ENCODE results near the gene MLKL. TPM values are rescaled to one million over a fixed set of nuclear protein-coding genes. Genes with fewer than 3 reads are reported as not detected.

MLKL gene
- total RNA-seq, 4 donors from 2014 or later = 6.4 to 15.5 (median 10.8) TPM

DNA sequence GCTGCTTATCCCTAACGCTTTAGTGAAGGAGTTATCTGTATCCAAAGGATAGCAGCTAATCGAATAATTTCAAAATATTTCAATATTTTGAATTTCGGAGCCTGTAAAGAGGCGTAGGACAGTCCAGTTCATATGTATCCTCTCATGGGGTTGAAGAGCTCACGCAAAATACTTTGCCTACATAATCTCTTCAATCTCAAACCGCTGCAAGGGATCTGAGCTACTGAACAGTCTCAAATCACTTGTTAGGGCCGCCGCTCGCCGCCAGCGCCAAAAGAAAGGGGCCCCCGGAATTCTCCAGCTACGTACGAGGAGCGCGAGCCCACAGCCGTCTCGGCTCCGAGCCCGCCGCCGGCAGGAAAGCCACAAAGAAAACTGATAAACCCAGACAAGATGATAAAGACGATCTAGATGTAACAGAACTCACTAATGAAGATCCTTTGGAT is 33.4 kb downstream of the MLKL start:
- Histone ChIP-seq H3K4me1 (peaks cover 0 to 24% (median 8%) of the 10 kb centered on the region in 3 donors), H3K36me3 (peaks cover 0 to 34% of the 10 kb centered on the region in 2 donors), H3K27ac (peak overlapping the region in 3 of 4 donors; percentile 67 to 77 (median 71)), H3K4me3 (peak overlapping the region; percentile 81 to 83), H3K27me3 (no peaks in the 10 kb centered on the region), H3K9me3 (no peaks in the 10 kb centered on the region)
- no peak for ATAC-seq
- WGBS, 2 donors (ENCODE audit: low coverage in 1 of 2) = 1 to 5% methylated on average over 9 to 21 of the region's 23 CpGs
- TF ChIP-seq POLR2AphosphoS5 (IDR thresholded peaks at IDR 0.05) (no peak), POLR2A (IDR thresholded peaks at IDR 0.05) (no peak), EP300 (IDR thresholded peaks at IDR 0.05) (no peak), CTCF (IDR thresholded peaks at IDR 0.05) (no peak)

DNA sequence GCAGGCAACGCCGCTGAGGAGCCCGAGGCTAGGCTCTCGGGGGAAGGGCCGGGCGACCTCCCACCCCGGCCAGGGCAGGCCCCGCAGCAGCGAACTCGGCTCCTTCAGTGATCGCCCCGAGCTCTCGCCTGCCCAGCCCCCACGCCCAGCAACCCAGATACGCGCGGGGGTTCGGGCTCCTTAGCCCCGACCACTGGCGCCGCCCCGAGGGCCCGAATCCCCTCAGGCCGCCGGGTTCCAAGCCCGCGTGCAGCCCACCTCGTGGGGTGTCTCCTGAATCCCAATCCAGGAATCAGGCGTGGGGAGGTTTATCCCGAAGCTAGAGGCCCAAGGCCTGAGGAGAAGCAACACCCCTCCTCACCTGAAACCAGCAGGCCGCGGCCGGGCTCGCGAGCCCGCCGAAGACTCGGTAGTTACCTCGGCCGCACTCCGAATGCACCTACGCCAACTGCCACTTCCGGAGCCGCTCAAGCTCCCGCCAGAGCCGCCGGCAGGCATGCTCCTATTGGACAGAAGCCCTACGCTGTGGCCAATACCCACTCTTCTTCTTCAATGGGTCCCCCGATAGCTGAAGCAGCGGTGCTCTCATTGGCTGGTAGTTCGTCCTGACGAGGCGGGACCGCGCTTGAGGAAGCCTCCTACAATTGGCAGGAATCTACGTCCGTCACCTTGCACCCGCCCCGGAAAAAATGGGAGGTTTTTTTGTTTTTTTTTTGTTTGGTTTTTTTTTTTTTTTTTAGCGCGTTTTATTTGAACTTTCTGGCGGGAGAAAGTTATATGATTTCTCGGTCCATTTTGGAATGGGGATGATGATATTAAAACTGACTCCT is 34.0 kb downstream of the MLKL start, which contains the start of gene RFWD3:
Gene RFWD3, minus strand, starts transcription at position 453 of the 830 bp plus-strand sequence. CDS start 5,428 bp downstream, outside the sequence.
- peaks cover 0 to 30% of the 10 kb centered on the region in 2 donors for H3K36me3 ChIP-seq
- no peaks in the 10 kb centered on the region for H3K9me3 ChIP-seq
- H3K4me1 ChIP-seq = peaks cover 0 to 24% (median 8%) of the 10 kb centered on the region in 3 donors
- ATAC-seq = peak; percentile 100
- peak within 1 kb of the TSS; percentile 81 to 88 for H3K4me3 ChIP-seq
- TF ChIP-seq POLR2A (IDR thresholded peaks at IDR 0.05) = peak in 1 of 2 donors; percentile 63
- TF ChIP-seq EP300 (IDR thresholded peaks at IDR 0.05) = no peak
- TF ChIP-seq POLR2AphosphoS5 (IDR thresholded peaks at IDR 0.05) = peak; percentile 55
- no peak for TF ChIP-seq CTCF (IDR thresholded peaks at IDR 0.05)
- 0% methylated on average over 13 to 17 of the region's 63 CpGs for WGBS, 2 donors (ENCODE audit: low coverage in 1 of 2)
- no peaks in the 10 kb centered on the region for H3K27me3 ChIP-seq
- peak within 1 kb of the TSS; percentile 41 to 86 (median 76) for H3K27ac ChIP-seq

GRCh38 chr16:74666010-74666421 is 34.6 kb downstream of the MLKL start:
- no peaks in the 10 kb centered on the region for H3K27me3 ChIP-seq
- H3K4me1 ChIP-seq = peaks cover 0 to 24% (median 8%) of the 10 kb centered on the region in 3 donors
- no peaks in the 10 kb centered on the region for H3K9me3 ChIP-seq
- ATAC-seq = no peak
- TF ChIP-seq EP300 (IDR thresholded peaks at IDR 0.05) = no peak
- TF ChIP-seq POLR2A (IDR thresholded peaks at IDR 0.05) = no peak
- no peak for TF ChIP-seq POLR2AphosphoS5 (IDR thresholded peaks at IDR 0.05)
- TF ChIP-seq CTCF (IDR thresholded peaks at IDR 0.05) = no peak
- peaks cover 0 to 31% of the 10 kb centered on the region in 2 donors for H3K36me3 ChIP-seq
- peak overlapping the region; percentile 81 to 88 for H3K4me3 ChIP-seq
- H3K27ac ChIP-seq = peak overlapping the region; percentile 41 to 86 (median 70)
- WGBS, 2 donors (ENCODE audit: low coverage in 1 of 2) = 0% methylated on average over 2 to 8 of the region's 8 CpGs

- H3K4me1 ChIP-seq = peaks cover 0 to 21% (median 8%) of the 10 kb centered on the region in 3 donors
- no peak overlapping the region for H3K4me3 ChIP-seq
- no peak overlapping the region for H3K27ac ChIP-seq
- ATAC-seq = no peak
- TF ChIP-seq EP300 (IDR thresholded peaks at IDR 0.05) = no peak
- TF ChIP-seq POLR2A (IDR thresholded peaks at IDR 0.05) = no peak
- TF ChIP-seq CTCF (IDR thresholded peaks at IDR 0.05) = no peak
- no peak for TF ChIP-seq POLR2AphosphoS5 (IDR thresholded peaks at IDR 0.05)
- H3K27me3 ChIP-seq = no peaks in the 10 kb centered on the region
- 95 to 100% methylated on average over 1 to 4 of the region's 5 CpGs for WGBS, 2 donors (ENCODE audit: low coverage in 1 of 2)
- no peaks in the 10 kb centered on the region for H3K9me3 ChIP-seq
- H3K36me3 ChIP-seq = peaks cover 0 to 77% of the 10 kb centered on the region in 2 donors
Measured at GRCh38 chr16:74661064-74661463, 39.6 kb downstream of the MLKL start.
